Heart left ventricle (tissue), 13 donors: Measurements from ENCODE around the gene AGPAT3.

Experiments
- POLR2A ChIP-seq, 2 donors: fragments of 450-650 bp; IDR thresholded peaks; one replicate each; pipeline ENCODE4 v1.6.1; 2017; ENCODE audit warnings: antibody characterized with exemption in 2 of 2, mild to moderate bottlenecking in 2 of 2, moderate library complexity in 2 of 2
- TF ChIP-seq, protein P1 (sequence below), 12 donors: fragments of 200-600 bp; sonication (generic) in 4 of 12; IDR thresholded peaks; one replicate each; pipeline versions ENCODE4 v1.5.0 to v1.8.0; 2018 to 2022; ENCODE audit warnings: antibody characterized with exemption in 12 of 12, mild to moderate bottlenecking in 5 of 12
- donor health status: ischemic (EF 13 %, LVEDD 7.1; RV severe dilation, severe dysfunction).
- donor health status: DM: no; HTN: yes; CAD: no.
- donor health status: DM: no; HTN: no; CAD: no.
- donor health status: ischemic (EF 25% LVEDD 6.9; RV normal size, moderate dysfunction).
- donor health status: ischemic (EF 25% LVEDD 5.7; RV mildly dilated, moderate dysfunction).
- donor health status: ischemic (EF 35%, LVEDD 5.7; RV mildly dilated, moderate dysfunction).
- donor health status: nonischemic (EF 11% LVEDD 7.7; RV severe dilation, severe dysfunction).
- donor health status: DM: yes; HTN: yes; CAD: no.
- donor health status: PGD.
- donor health status: ischemic (EF 29% LVEDD 5.4; RV normal size, mild dysfunction).
- donor health status: nonischemic (EF 23%, LVEDD 6.1; RV moderate dilation, normal function).

DNA sequence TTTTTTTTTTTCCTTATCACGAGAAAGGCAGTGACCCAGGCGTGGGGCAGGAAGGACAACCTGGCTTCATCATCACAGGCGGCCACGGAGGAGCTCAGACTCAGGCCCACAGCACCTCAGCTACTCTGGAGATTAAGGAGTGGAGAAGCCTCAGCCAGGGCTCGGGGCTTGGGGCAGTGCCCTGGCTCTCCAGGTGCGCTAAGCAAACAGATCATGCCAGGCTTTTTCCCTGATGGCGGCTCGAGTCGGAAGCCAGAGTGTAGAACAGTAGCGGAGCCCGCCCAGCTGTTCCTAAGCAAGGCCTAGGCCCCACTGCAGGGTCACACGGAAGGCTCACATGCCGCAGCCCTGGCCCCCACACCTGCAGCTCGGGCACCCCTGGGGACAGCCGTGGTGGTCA is 70.7 kb downstream of the AGPAT3 start:
- TF ChIP-seq, protein P1, sequence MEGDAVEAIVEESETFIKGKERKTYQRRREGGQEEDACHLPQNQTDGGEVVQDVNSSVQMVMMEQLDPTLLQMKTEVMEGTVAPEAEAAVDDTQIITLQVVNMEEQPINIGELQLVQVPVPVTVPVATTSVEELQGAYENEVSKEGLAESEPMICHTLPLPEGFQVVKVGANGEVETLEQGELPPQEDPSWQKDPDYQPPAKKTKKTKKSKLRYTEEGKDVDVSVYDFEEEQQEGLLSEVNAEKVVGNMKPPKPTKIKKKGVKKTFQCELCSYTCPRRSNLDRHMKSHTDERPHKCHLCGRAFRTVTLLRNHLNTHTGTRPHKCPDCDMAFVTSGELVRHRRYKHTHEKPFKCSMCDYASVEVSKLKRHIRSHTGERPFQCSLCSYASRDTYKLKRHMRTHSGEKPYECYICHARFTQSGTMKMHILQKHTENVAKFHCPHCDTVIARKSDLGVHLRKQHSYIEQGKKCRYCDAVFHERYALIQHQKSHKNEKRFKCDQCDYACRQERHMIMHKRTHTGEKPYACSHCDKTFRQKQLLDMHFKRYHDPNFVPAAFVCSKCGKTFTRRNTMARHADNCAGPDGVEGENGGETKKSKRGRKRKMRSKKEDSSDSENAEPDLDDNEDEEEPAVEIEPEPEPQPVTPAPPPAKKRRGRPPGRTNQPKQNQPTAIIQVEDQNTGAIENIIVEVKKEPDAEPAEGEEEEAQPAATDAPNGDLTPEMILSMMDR (IDR thresholded peaks at IDR 0.05) = no peak
- no peak for TF ChIP-seq POLR2A (IDR thresholded peaks at IDR 0.05)
